ENCODE measurements around the gene TLL1. TPM values are rescaled to one million over a fixed set of nuclear protein-coding genes. Genes with fewer than 3 reads are reported as not detected.

The TLL1 gene
- total and polyA plus RNA-seq, 4 donors: 0.04 to 0.25 (median 0.05) TPM; not detected in 1

DNA sequence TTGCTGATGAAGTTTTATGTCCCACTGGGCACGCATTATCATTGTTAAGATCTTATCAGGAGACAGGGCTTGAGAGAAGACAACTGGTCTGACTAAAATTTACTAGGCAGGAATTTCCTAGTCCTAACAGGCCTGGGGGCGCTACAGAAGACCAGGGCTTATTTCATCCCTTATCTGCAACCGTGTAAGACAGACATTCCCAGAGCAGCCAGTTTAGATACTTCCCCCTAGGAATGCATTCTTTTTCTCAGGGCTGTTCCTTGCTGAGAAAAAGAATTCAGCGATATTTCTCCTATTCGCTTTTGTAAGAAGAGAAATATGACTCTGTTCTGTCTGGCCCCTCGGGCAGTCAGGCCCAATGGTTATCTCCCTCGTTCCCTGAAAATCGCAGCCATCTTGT lies 93.8 kb downstream of the TLL1 start:
- H3K27me3 ChIP-seq (ENCODE audit: control insufficient read depth in 4 of 4, insufficient read depth in 4 of 4, low read length in 3 of 4): no peaks in the 10 kb centered on the region
- DNase-seq (ENCODE audit: low spot score): no peak
- H3K9me3 ChIP-seq (ENCODE audit: control insufficient read depth in 4 of 4, low read length in 3 of 4): peaks cover 0 to 3% (median under 1%) of the 10 kb centered on the region in 4 donors
- H3K27ac ChIP-seq (ENCODE audit: low read depth in 1 of 2, low read length in 2 of 2): no peak overlapping the region
- 84% methylated on average over 8 of the region's 8 CpGs for WGBS
- TF ChIP-seq HNF4A (conservative IDR thresholded peaks at IDR 0.05) (no peak), HNF4G (IDR thresholded peaks at IDR 0.05) (no peak), RAD21 (IDR thresholded peaks at IDR 0.05) (no peak), FOXA2 (IDR thresholded peaks at IDR 0.05) (no peak)
- no peak overlapping the region for H3K4me3 ChIP-seq (ENCODE audit: low read depth in 1 of 3, low read length in 3 of 3)
- no peaks in the 10 kb centered on the region for H3K36me3 ChIP-seq (ENCODE audit: control insufficient read depth in 4 of 4, insufficient read depth in 3 of 4, low read depth in 1 of 4, low read length in 3 of 4)
- H3K9ac ChIP-seq (ENCODE audit: low read depth in 1 of 2, low read length in 2 of 2): no peak overlapping the region
- no peaks in the 10 kb centered on the region for H3K4me1 ChIP-seq (ENCODE audit: control insufficient read depth in 4 of 4, insufficient read depth in 4 of 4, low read length in 3 of 4)

DNA sequence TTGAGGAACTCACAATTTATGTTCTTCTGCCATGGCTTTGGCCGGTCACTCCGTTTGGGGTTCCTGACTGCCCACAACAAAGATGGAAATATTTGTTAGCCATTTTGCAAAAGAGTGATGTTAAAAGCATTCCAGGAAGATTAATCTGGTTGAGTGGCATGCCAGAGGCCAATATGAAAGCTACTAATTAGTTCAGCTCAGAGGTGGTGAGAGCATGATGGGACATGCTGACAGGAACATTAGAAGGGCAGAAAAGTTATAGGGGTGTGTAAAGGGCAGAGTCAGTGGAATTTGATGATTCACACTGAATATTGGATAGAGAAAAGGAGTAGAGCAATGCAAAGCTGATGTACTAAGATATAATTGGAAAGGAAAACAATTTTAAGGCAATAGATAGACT lies 94.4 kb downstream of the TLL1 start:
- TF ChIP-seq TAF1 (conservative IDR thresholded peaks at IDR 0.05) (no peak), JUND (IDR thresholded peaks at IDR 0.05) (no peak), HNF4G (IDR thresholded peaks at IDR 0.05) (no peak), RAD21 (IDR thresholded peaks at IDR 0.05) (no peak), MAX (IDR thresholded peaks at IDR 0.05) (no peak), RXRA (IDR thresholded peaks at IDR 0.05) (no peak), YY1 (IDR thresholded peaks at IDR 0.05) (no peak), FOXA1 (IDR thresholded peaks at IDR 0.05) (no peak), HNF4A (conservative IDR thresholded peaks at IDR 0.05) (no peak), FOXA2 (IDR thresholded peaks at IDR 0.05) (no peak), EGR1 (IDR thresholded peaks at IDR 0.05; ENCODE audit: low read depth in 2 of 2) (no peak), NR2F2 (IDR thresholded peaks at IDR 0.05) (no peak), SP1 (IDR thresholded peaks at IDR 0.05) (no peak)
- TF ChIP-seq, protein P1, sequence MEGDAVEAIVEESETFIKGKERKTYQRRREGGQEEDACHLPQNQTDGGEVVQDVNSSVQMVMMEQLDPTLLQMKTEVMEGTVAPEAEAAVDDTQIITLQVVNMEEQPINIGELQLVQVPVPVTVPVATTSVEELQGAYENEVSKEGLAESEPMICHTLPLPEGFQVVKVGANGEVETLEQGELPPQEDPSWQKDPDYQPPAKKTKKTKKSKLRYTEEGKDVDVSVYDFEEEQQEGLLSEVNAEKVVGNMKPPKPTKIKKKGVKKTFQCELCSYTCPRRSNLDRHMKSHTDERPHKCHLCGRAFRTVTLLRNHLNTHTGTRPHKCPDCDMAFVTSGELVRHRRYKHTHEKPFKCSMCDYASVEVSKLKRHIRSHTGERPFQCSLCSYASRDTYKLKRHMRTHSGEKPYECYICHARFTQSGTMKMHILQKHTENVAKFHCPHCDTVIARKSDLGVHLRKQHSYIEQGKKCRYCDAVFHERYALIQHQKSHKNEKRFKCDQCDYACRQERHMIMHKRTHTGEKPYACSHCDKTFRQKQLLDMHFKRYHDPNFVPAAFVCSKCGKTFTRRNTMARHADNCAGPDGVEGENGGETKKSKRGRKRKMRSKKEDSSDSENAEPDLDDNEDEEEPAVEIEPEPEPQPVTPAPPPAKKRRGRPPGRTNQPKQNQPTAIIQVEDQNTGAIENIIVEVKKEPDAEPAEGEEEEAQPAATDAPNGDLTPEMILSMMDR (IDR thresholded peaks at IDR 0.05; ENCODE audit: low read depth, low read length, missing input control): no peak
- TF ChIP-seq, protein P2, sequence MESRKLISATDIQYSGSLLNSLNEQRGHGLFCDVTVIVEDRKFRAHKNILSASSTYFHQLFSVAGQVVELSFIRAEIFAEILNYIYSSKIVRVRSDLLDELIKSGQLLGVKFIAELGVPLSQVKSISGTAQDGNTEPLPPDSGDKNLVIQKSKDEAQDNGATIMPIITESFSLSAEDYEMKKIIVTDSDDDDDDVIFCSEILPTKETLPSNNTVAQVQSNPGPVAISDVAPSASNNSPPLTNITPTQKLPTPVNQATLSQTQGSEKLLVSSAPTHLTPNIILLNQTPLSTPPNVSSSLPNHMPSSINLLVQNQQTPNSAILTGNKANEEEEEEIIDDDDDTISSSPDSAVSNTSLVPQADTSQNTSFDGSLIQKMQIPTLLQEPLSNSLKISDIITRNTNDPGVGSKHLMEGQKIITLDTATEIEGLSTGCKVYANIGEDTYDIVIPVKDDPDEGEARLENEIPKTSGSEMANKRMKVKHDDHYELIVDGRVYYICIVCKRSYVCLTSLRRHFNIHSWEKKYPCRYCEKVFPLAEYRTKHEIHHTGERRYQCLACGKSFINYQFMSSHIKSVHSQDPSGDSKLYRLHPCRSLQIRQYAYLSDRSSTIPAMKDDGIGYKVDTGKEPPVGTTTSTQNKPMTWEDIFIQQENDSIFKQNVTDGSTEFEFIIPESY (IDR thresholded peaks at IDR 0.05): no peak
- TF ChIP-seq, protein P3, sequence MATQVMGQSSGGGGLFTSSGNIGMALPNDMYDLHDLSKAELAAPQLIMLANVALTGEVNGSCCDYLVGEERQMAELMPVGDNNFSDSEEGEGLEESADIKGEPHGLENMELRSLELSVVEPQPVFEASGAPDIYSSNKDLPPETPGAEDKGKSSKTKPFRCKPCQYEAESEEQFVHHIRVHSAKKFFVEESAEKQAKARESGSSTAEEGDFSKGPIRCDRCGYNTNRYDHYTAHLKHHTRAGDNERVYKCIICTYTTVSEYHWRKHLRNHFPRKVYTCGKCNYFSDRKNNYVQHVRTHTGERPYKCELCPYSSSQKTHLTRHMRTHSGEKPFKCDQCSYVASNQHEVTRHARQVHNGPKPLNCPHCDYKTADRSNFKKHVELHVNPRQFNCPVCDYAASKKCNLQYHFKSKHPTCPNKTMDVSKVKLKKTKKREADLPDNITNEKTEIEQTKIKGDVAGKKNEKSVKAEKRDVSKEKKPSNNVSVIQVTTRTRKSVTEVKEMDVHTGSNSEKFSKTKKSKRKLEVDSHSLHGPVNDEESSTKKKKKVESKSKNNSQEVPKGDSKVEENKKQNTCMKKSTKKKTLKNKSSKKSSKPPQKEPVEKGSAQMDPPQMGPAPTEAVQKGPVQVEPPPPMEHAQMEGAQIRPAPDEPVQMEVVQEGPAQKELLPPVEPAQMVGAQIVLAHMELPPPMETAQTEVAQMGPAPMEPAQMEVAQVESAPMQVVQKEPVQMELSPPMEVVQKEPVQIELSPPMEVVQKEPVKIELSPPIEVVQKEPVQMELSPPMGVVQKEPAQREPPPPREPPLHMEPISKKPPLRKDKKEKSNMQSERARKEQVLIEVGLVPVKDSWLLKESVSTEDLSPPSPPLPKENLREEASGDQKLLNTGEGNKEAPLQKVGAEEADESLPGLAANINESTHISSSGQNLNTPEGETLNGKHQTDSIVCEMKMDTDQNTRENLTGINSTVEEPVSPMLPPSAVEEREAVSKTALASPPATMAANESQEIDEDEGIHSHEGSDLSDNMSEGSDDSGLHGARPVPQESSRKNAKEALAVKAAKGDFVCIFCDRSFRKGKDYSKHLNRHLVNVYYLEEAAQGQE (IDR thresholded peaks at IDR 0.05): no peak
- WGBS: 93% methylated on average over 2 of the region's 2 CpGs
- no peak for DNase-seq (ENCODE audit: low spot score)
- no peaks in the 10 kb centered on the region for H3K36me3 ChIP-seq (ENCODE audit: control insufficient read depth in 4 of 4, insufficient read depth in 3 of 4, low read depth in 1 of 4, low read length in 3 of 4)
- no peak overlapping the region for H3K9ac ChIP-seq (ENCODE audit: low read depth in 1 of 2, low read length in 2 of 2)
- H3K9me3 ChIP-seq (ENCODE audit: control insufficient read depth in 4 of 4, low read length in 3 of 4): peaks cover 0 to 3% (median under 1%) of the 10 kb centered on the region in 4 donors
- H3K4me1 ChIP-seq (ENCODE audit: control insufficient read depth in 4 of 4, insufficient read depth in 4 of 4, low read length in 3 of 4): no peaks in the 10 kb centered on the region
- H3K4me3 ChIP-seq (ENCODE audit: low read depth in 1 of 3, low read length in 3 of 3): no peak overlapping the region
- no peak overlapping the region for H3K27ac ChIP-seq (ENCODE audit: low read depth in 1 of 2, low read length in 2 of 2)
- no peaks in the 10 kb centered on the region for H3K27me3 ChIP-seq (ENCODE audit: control insufficient read depth in 4 of 4, insufficient read depth in 4 of 4, low read length in 3 of 4)
